Bronchus fibroblast of lung (primary cell): ENCODE data around the gene KLHL26. TPM values are rescaled to one million over a fixed set of nuclear protein-coding genes. Genes with fewer than 3 reads are reported as not detected.

Experiments
- total RNA-seq: library from RNA; depleted of rRNA; stranded (reverse); fragments of >200 nt; gene quantifications from 2 replicates; pipeline ENCODE4 v1.2.3, GENCODE V29; 2015

The KLHL26 gene
- total RNA-seq = 2.8 and 3.4 TPM in 2 replicates

GRCh38 chr19:18636969-18637629, at the start of gene KLHL26:
Gene KLHL26 (plus strand): TSS chr19:18637028. CDS start chr19:18637055, 27 bp downstream.

DNA sequence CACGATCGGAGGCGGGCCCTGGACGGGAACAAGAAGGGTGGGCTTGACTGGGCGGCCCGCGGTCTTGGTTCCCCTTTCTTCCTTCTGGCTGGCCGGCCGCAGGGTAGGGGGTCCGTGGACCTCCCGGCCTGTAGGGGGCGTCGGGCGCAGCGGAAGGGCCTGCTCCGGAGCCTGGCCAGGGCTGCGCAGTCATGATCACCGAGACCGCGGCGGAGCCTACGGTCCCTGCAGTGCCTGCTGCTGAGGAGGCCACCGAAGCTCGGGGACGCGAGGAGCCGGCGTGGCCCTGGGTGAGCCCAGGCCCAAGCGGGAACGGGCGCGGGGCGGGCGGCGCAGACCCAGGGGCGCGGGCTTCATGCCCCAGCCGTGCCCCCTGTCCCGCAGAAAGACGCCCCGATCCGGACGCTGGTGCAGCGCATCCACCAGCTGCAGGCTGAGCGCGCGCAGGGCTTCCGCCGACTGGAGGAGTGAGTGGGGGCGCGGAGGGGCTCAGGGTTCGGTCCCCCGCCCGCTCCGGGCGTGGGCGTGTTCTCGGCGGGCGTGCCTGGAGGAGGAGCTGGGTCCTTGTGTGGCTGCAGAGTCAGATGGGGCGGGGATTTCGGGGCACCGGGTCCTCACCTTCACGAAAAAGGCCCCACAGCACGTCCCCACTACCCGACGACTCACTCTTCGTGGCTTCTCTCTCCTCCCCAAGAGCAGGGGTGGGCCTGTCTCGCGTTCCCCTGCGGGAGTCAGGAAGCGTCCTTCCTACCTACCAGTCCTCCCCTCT, 48.0 kb upstream of the KLHL26 start, which contains the start of gene REX1BD:
Gene REX1BD, plus strand, starts transcription at position 188 of the 769 bp plus-strand sequence. Its CDS starts 4 bp downstream, at position 192.

GRCh38 chr19:18606281-18607225, 30.3 kb upstream of the KLHL26 start, which contains the start of gene CRLF1:
Gene CRLF1 (minus strand): TSS chr19:18606799. CDS start chr19:18606656, 143 bp downstream.

DNA sequence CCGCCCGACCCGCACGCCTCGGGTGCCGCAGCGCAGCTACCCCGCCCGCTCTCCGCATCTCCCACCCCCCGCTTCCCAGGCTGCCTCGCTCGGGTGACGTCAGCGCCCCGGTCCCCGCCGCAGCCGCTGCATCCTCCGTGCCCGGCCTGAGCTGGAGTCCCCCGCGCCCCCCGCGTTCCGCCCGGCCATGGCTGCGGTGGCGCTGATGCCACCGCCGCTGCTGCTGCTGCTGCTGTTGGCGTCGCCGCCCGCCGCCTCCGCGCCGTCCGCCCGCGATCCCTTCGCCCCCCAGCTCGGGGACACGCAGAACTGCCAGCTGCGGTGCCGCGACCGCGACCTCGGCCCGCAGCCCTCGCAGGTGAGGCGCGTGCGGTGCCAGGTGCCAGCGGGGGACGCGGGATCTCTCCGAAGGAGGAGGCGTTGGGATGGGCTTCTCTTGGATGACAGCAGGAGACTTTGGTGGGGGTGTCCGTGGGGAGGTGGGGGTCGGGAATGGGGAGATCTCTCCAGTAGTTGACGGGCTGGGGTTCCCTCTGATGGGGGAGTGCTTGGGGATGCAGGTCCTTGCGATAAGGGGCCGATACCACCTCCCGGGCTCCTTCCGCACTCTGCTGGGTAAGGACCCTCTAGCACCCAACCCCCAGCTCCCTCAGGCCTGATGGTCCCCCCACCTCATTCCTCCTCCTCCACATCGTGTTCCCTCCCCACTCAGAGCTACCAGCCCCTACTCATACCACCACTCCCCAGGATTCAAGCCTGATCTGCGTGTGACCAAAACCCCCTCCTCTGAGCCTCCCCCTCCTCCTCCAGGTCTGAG, 23.8 kb upstream of the KLHL26 start, which contains the start of gene TMEM59L:
Gene TMEM59L, plus strand, starts transcription at position 99 of the 817 bp plus-strand sequence. Its CDS starts 89 bp downstream, at position 188.

DNA sequence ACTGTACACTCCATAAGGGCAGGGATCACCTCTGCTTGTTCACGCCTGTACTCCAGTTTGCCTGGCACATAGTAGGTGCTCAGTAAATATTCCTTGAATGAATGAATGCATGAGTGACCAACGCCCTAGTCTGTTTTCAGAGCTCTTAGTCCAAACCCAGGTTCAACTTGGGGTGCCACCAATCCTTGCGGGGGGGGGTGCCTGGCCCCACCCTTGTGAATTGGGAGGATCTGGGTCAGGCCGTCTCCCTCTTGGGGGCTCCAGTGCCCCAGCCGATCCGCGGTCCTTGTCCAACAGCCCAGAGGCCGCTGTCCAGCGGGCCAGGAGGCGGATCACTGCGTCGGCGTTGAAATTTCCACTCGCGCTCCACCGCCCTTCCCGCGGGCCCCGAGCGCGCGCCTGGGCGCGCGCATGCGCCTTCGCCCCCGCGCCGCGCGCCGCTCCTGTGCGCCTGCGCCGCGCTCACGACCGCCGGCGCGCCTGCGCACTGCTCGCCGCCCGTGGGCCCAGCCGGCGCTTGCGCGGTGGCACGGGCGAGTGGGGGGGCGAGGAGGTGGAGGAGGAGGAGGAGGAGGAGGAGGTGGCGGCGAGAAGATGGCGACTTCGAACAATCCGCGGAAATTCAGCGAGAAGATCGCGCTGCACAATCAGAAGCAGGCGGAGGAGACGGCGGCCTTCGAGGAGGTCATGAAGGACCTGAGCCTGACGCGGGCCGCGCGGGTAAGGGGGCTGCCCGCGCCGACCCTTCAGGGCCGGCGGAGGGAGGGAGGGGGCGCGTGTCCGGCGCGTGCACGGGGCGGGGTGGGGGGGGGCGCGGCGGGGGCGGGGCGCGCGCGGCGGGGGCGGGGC, 46.5 kb downstream of the KLHL26 start, which contains the start of gene CRTC1:
Gene CRTC1, plus strand, starts transcription at position 572 of the 849 bp plus-strand sequence. Its CDS starts 23 bp downstream, at position 595.

Other genes with a start within 250 kb of the KLHL26 start
- 0.15 TPM in 1 of 2 replicates, not detected in the other for gene LRRC25, start 239.4 kb upstream of the KLHL26 start, total RNA-seq
- 128 and 131 TPM in 2 replicates for gene SSBP4, start 217.6 kb upstream of the KLHL26 start, total RNA-seq
- 29.9 and 43.0 TPM in 2 replicates for gene ISYNA1, start 198.9 kb upstream of the KLHL26 start, total RNA-seq
- gene ELL, start 115.0 kb upstream of the KLHL26 start, total RNA-seq = 9.6 and 9.7 TPM in 2 replicates
- 217 and 236 TPM in 2 replicates for gene FKBP8, start 93.5 kb upstream of the KLHL26 start, total RNA-seq
- 161 and 183 TPM in 2 replicates for gene KXD1, start 79.2 kb upstream of the KLHL26 start, total RNA-seq
- 865 and 938 TPM in 2 replicates for gene UBA52, start 65.2 kb upstream of the KLHL26 start, total RNA-seq
- gene REX1BD, start 48.2 kb upstream of the KLHL26 start, total RNA-seq = 73.0 and 79.5 TPM in 2 replicates
- gene CRLF1, start 30.2 kb upstream of the KLHL26 start, total RNA-seq = 0.74 and 1.3 TPM in 2 replicates
- under 0.01 TPM in 1 of 2 replicates, not detected in the other for gene TMEM59L, start 24.2 kb upstream of the KLHL26 start, total RNA-seq
- 1.2 and 2.0 TPM in 2 replicates for gene CRTC1, start 46.7 kb downstream of the KLHL26 start, total RNA-seq
- gene COMP, start 154.3 kb downstream of the KLHL26 start, total RNA-seq = not detected in 2 replicates
- 42.7 and 45.6 TPM in 2 replicates for gene UPF1, start 194.9 kb downstream of the KLHL26 start, total RNA-seq